Measurements from ENCODE around the gene ATF4.

The ATF4 gene

GRCh38 chr22:39556970-39557841, 36.8 kb downstream of the ATF4 start:
- DNase-seq, result peak in 29 of 58 donors; percentile 4 to 60 (median 26)

GRCh38 chr22:39558254-39558727, 37.9 kb downstream of the ATF4 start:
- DNase-seq, result no peak

GRCh38 chr22:39558950-39559349, 38.6 kb downstream of the ATF4 start:
- peak in 1 of 58 donors; percentile 6 for DNase-seq

GRCh38 chr22:39559456-39560105, 39.2 kb downstream of the ATF4 start:
- no peak for DNase-seq

GRCh38 chr22:39560127-39560526, 39.8 kb downstream of the ATF4 start:
- no peak for DNase-seq

- DNase-seq, result no peak
These were observed 42.6 kb downstream of the ATF4 start for GRCh38 chr22:39562839-39563489.

GRCh38 chr22:39563571-39564428, 43.4 kb downstream of the ATF4 start:
- DNase-seq, result no peak

- no peak for DNase-seq
These were observed 45.1 kb downstream of the ATF4 start for GRCh38 chr22:39565414-39565944.

- DNase-seq, result no peak
These were observed 47.0 kb downstream of the ATF4 start for GRCh38 chr22:39567135-39567946.

GRCh38 chr22:39568278-39568981, 48.1 kb downstream of the ATF4 start:
- DNase-seq, result no peak

- no peak for DNase-seq
These were observed 48.7 kb downstream of the ATF4 start for GRCh38 chr22:39569066-39569465.

- no peak for DNase-seq
These were observed 49.9 kb downstream of the ATF4 start for GRCh38 chr22:39570226-39570625.

- DNase-seq, result no peak
These were observed 50.3 kb downstream of the ATF4 start, which contains the start of gene CACNA1I for GRCh38 chr22:39570665-39571064. CACNA1I (plus strand) TSS chr22:39570753; CDS start chr22:39570753, 0 bp downstream.

GRCh38 chr22:39571538-39571937, 51.2 kb downstream of the ATF4 start:
- DNase-seq, result no peak

Data from anterior cingulate cortex (tissue), 58 donors.